Neural progenitor cell (in vitro differentiated cells): ENCODE results near the gene WNT9A. TPM values are rescaled to one million over a fixed set of nuclear protein-coding genes. Genes with fewer than 3 reads are reported as not detected.

Experiments used
- DNase-seq: peaks from one replicate; pipeline ENCODE4 v3.0.0-alpha.2; 2016; ENCODE audit warnings: low spot score
- H2AFZ ChIP-seq: fragments of 200-600 bp; sonication (generic); replicated peaks from 2 replicates; pipeline ENCODE4 v1.6.1; 2016; ENCODE audit warnings: antibody characterized with exemption
- H3F3A ChIP-seq: fragments of 200-600 bp; sonication (generic); 2 replicates; pipeline ENCODE4 v1.6.1; 2016; ENCODE audit warnings: antibody characterized with exemption, low read depth
- H3K27ac ChIP-seq: fragments of 200-600 bp; sonication (generic); 2 replicates; pipeline ENCODE4 v1.5.1; 2016; ENCODE audit warnings: mild to moderate bottlenecking
- H3K27me3 ChIP-seq: fragments of 200-600 bp; sonication (generic); 2 replicates; pipeline ENCODE4 v1.6.1; 2016; ENCODE audit warnings: mild to moderate bottlenecking, moderate library complexity
- H3K36me3 ChIP-seq: fragments of 200-600 bp; sonication (generic); 2 replicates; pipeline ENCODE4 v1.5.1; 2016
- H3K4me1 ChIP-seq: fragments of 200-600 bp; sonication (generic); 2 replicates; pipeline ENCODE4 v1.6.1; 2016; ENCODE audit warnings: mixed run types
- H3K4me2 ChIP-seq: fragments of 200-600 bp; sonication (generic); 2 replicates; pipeline ENCODE4 v1.6.1; 2016
- H3K4me3 ChIP-seq: fragments of 200-600 bp; sonication (generic); 2 replicates; pipeline ENCODE4 v1.5.1; 2016
- H3K79me2 ChIP-seq: fragments of 200-600 bp; sonication (generic); 2 replicates; pipeline ENCODE4 v1.6.1; 2016; ENCODE audit warnings: low read depth
- H3K9ac ChIP-seq: fragments of 200-600 bp; sonication (generic); 2 replicates; pipeline ENCODE4 v1.6.1; 2016
- H3K9me3 ChIP-seq: fragments of 200-600 bp; sonication (generic); 2 replicates; pipeline ENCODE4 v1.5.1; 2016; ENCODE audit warnings: low read depth
- H4K20me1 ChIP-seq: fragments of 200-600 bp; sonication (generic); 2 replicates; pipeline ENCODE4 v1.6.1; 2016; ENCODE audit warnings: low read depth
- H3K27ac Mint-ChIP-seq: 3 replicates; pipeline ENCODE4 v1.8.0; 2021; ENCODE audit warnings: mixed read lengths
- H3K27me3 Mint-ChIP-seq: 2 replicates; pipeline ENCODE4 v1.8.0; 2022; ENCODE audit warnings: low read depth, mild to moderate bottlenecking, inconsistent platforms, moderate library complexity, mixed read lengths; ENCODE audit not compliant: insufficient read depth
- H3K36me3 Mint-ChIP-seq: 3 replicates; pipeline ENCODE4 v1.8.0; 2021; ENCODE audit warnings: mixed read lengths
- H3K4me1 Mint-ChIP-seq: 3 replicates; pipeline ENCODE4 v1.8.0; 2021; ENCODE audit warnings: mixed read lengths
- H3K4me3 Mint-ChIP-seq: 3 replicates; pipeline ENCODE4 v1.8.0; 2021; ENCODE audit warnings: mild to moderate bottlenecking, moderate library complexity, mixed read lengths
- H3K9me3 Mint-ChIP-seq: 3 replicates; pipeline ENCODE4 v1.8.0; 2020; ENCODE audit warnings: mixed read lengths
- CTCF ChIP-seq: fragments of 200-600 bp; sonication (generic); IDR thresholded peaks from 2 replicates; pipeline ENCODE4 v1.5.1; 2017; ENCODE audit warnings: antibody characterized with exemption, mild to moderate bottlenecking
- EZH2 ChIP-seq: fragments of 200-600 bp; sonication (generic); IDR thresholded peaks from 2 replicates; pipeline ENCODE4 v1.6.1; 2017; ENCODE audit warnings: antibody characterized with exemption, mild to moderate bottlenecking, moderate library complexity
- EZH2phosphoT487 ChIP-seq: fragments of 200-600 bp; sonication (generic); IDR thresholded peaks from 2 replicates; pipeline ENCODE4 v1.6.1; 2017; ENCODE audit warnings: antibody characterized with exemption
- total RNA-seq: library from RNA; depleted of rRNA; stranded (reverse); fragments of >200 nt; gene quantifications from 2 replicates; pipeline ENCODE4 v1.2.3, GENCODE V29; 2015; ENCODE audit warnings: low replicate concordance

The WNT9A gene
- total RNA-seq, 1 donor from 2014 or later = 1.4 TPM

GRCh38 chr1:227887697-227888403 lies 59.9 kb downstream of the WNT9A start:
- H3K36me3 Mint-ChIP-seq = no peaks in the 10 kb centered on the region
- no peaks in the 10 kb centered on the region for H3K27me3 ChIP-seq
- no peak overlapping the region for H3K4me3 Mint-ChIP-seq
- no peak overlapping the region for H3K27ac Mint-ChIP-seq
- no peaks in the 10 kb centered on the region for H4K20me1 ChIP-seq
- no peak overlapping the region for H3K27ac ChIP-seq
- no peaks in the 10 kb centered on the region for H3K36me3 ChIP-seq
- H3K9me3 Mint-ChIP-seq = no peaks in the 10 kb centered on the region
- H3K27me3 Mint-ChIP-seq = peaks cover 6% of the 10 kb centered on the region
- peak; percentile 44 for DNase-seq
- H2AFZ ChIP-seq = no peak overlapping the region
- peaks cover 29% of the 10 kb centered on the region for H3K4me1 ChIP-seq
- H3K9ac ChIP-seq = no peak overlapping the region
- H3K4me3 ChIP-seq = peak overlapping the region; percentile 29
- H3F3A ChIP-seq = no peaks in the 10 kb centered on the region
- no peaks in the 10 kb centered on the region for H3K9me3 ChIP-seq
- peak overlapping the region; percentile 66 for H3K4me2 ChIP-seq
- peaks cover 11% of the 10 kb centered on the region for H3K4me1 Mint-ChIP-seq
- no peaks in the 10 kb centered on the region for H3K79me2 ChIP-seq
- TF ChIP-seq EZH2phosphoT487 = no peak
- TF ChIP-seq EZH2 = no peak
- TF ChIP-seq CTCF = no peak

- TF ChIP-seq EZH2phosphoT487 = no peak
- no peak for TF ChIP-seq CTCF
- TF ChIP-seq EZH2 = no peak
- Histone ChIP-seq H3K27ac (no peak overlapping the region), H3K36me3 (no peaks in the 10 kb centered on the region), H3K4me3 (peak overlapping the region; percentile 29), H3K9ac (no peak overlapping the region), H3K4me1 (peaks cover 29% of the 10 kb centered on the region), H3K27me3 (no peaks in the 10 kb centered on the region), H3K79me2 (no peaks in the 10 kb centered on the region), H2AFZ (no peak overlapping the region), H3K4me2 (peak overlapping the region; percentile 66), H3F3A (no peaks in the 10 kb centered on the region), H4K20me1 (no peaks in the 10 kb centered on the region), H3K9me3 (no peaks in the 10 kb centered on the region)
- Mint-ChIP-seq H3K4me3 (peak overlapping the region; percentile 35), H3K9me3 (peaks cover 2% of the 10 kb centered on the region), H3K27ac (no peak overlapping the region), H3K27me3 (peaks cover 8% of the 10 kb centered on the region), H3K4me1 (peaks cover 11% of the 10 kb centered on the region), H3K36me3 (no peaks in the 10 kb centered on the region)
- DNase-seq = peak; percentile 61
These were observed 60.6 kb downstream of the WNT9A start for GRCh38 chr1:227886993-227887696.

GRCh38 chr1:227886503-227886961 lies 61.2 kb downstream of the WNT9A start:
- peaks cover 2% of the 10 kb centered on the region for H3K9me3 Mint-ChIP-seq
- Histone ChIP-seq H3K4me3 (peak overlapping the region; percentile 29), H3K79me2 (no peaks in the 10 kb centered on the region), H3F3A (no peaks in the 10 kb centered on the region), H3K4me2 (peak overlapping the region; percentile 66), H2AFZ (no peak overlapping the region), H3K4me1 (peaks cover 29% of the 10 kb centered on the region), H3K9ac (no peak overlapping the region), H3K36me3 (no peaks in the 10 kb centered on the region), H3K27me3 (no peaks in the 10 kb centered on the region), H4K20me1 (no peaks in the 10 kb centered on the region), H3K9me3 (no peaks in the 10 kb centered on the region), H3K27ac (no peak overlapping the region)
- peak overlapping the region; percentile 35 for H3K4me3 Mint-ChIP-seq
- no peaks in the 10 kb centered on the region for H3K36me3 Mint-ChIP-seq
- peaks cover 8% of the 10 kb centered on the region for H3K27me3 Mint-ChIP-seq
- no peak for TF ChIP-seq CTCF
- TF ChIP-seq EZH2 = no peak
- no peak for TF ChIP-seq EZH2phosphoT487
- DNase-seq = no peak
- H3K4me1 Mint-ChIP-seq = peaks cover 11% of the 10 kb centered on the region
- H3K27ac Mint-ChIP-seq = no peak overlapping the region
